Left cardiac atrium (tissue), 4 donors: ENCODE data around the gene UBP1. TPM values are rescaled to one million over a fixed set of nuclear protein-coding genes. Genes with fewer than 3 reads are reported as not detected.
"Not testable (repeated sequence)": the region's sequence is repeated elsewhere in the genome, so short reads cannot be mapped to it uniquely, and the experiment has no call there.

ENCODE experiments used
- ATAC-seq, 2 donors: fragments of 200-7000 bp; cut with Tn5 transposase; one replicate each; pipeline ENCODE4 v1.9.1; 2020; ENCODE audit warnings: mild to moderate bottlenecking in 2 of 2, moderate library complexity in 2 of 2
- DNase-seq: peaks from one replicate; pipeline ENCODE4 v3.0.0-alpha.2; 2020
- intact Hi-C, 2 donors: fragments of 100-400 bp; cut with DNase I; formaldehyde crosslinking; loops; one replicate each; pipeline versions ENCODE4 v1.14.1 to v1.15.1; 2022 to 2023
- total RNA-seq, 2 donors: library from RNA; stranded (reverse); fragmentation: NEBNext Ultra II Directional; extraction: Animal tissue kit (Norgen Biotek cat#: 25700); gene quantifications; one replicate each; pipeline ENCODE4 v1.2.1, GENCODE V29; 2021
- donor health status: DM: no; HTN: yes; CAD: no.
- donor health status: DM: no; HTN: yes; CAD: no; lungs with severe emphysema.
- donor health status: DM: yes; HTN: yes; CAD: no.
- donor health status: Dilated cardiomyopathy.

Gene UBP1
- total RNA-seq, 2 donors from 2014 or later, result 38.7 to 47.6 TPM

DNA sequence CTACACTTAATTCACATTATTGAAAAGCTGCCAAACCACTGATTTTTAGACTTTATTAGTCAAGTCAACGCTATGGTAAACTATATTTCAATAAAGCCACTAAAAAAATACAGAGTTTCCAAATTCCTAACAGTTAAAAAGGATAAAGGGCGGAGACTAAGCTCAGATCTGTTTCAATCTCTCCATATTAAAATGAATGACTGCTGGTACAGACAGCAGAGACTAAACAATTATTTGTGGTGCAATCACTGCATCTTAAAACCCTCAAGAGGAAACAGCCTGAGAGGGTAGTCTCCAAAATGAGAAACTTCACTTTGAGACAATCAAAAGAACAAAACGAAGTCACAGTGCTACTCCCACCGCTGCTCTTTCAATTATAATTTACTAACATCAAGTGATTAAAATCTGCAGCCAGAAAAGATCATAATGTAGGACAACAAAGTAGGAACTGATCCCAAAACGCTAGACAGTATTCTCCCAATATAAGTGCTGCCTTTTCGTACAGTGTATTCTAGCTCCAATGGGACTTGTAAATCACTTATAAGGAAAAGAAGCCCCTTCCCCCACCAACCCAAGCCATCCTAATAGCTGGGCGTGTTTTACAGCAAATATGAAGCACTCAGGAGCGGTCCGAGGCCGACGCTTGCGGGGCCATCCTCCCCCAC is 1.2 kb downstream of the UBP1 start:
- ATAC-seq, result no peak
- DNase-seq, result no peak
- intact Hi-C loops, result no loop called here

DNA sequence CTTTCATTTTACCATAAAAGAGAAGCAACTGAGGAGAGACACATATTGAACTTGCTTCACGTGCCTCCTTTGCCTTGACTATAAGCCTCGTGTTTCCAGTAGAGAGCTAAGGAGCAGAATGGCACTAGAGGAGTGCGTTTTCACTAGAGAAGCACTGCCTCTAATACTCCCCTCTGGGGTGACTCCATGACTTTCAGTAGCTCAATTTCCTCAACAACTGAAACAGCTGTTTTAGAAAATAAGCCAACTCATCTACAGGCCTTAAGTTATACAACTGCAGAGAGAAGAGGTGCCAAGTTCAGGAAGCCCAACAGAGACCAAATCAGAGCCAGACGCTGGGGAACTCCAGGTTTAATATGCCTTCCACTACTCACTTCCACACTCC is 1.9 kb downstream of the UBP1 start:
- intact Hi-C loops, result no loop called here
- DNase-seq (no peak), ATAC-seq (no peak)

DNA sequence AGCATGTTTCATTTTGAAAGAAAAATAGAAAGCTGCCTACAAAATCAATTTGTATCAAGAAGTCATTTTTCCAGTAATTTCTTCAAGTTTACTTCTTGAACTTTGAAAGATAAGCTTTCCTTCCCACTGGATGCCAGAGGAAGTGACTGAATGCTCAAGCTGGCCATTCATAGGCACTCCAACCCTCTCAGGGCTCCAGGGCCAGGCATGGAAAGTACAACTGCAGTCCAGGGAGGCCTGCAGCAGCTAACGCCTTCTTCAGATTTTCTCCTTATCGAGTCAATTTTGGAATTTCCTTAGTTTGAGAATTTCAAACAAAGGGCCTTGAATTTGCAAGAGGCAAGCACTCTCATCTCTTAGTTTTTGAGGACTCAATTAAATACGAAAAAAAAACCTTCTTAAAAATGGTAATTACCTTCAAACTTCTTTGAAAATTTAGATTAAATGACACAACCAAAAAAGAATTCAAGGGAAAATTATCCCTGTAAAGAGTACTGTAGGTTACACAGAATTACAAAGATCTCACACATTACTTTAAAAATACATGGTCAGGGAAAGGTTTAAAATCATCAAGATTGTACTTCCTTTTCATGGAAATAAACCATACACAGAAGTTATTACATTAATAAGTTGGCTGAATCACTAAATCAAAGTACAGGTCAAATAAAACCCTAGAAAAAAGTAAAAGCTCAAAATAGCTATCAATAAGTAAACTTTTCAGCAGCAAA is 2.5 kb downstream of the UBP1 start:
- ATAC-seq (no peak), DNase-seq (peak; percentile 64)
- intact Hi-C loops, result no loop called here

DNA sequence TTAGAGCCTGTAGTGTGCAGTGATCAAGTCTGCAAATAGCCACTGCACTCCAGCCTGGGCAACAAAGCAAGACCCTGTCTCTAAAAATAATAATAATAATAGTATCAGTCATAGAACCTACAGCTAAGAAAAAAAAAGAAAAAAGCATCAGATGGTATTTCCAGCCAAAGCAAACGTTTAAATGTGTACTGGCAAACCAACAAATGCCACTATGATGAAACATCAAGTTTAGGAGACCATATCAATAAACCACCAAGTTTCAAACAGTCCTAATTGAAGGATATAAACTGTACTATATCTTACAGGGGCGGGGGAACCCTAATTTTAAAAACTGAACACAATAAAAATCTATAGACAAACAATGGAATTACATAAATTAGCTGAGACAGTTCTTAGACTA is 6.4 kb downstream of the UBP1 start:
- intact Hi-C loops, result no loop called here
- DNase-seq, result no peak
- no peak for ATAC-seq

DNA sequence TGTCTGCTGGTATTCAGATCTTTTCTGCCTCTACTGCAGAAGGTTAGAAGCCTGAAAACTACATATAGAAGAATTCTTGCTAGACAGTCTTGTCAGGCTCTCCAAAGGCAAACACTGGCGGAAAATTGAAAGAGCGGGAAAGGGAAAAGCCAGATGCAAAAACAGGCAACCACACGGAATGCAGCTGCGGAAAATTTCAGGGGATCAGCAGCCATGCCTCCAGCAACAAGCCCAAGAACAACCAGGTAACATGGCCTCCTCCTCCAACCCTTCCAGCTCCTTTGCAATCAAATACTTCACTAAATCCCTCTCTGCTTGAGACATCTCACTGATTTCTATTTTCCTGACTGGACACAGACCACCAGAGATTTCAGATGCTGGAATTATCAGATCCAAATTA is 9.6 kb downstream of the UBP1 start:
- ATAC-seq, result no peak
- DNase-seq, result no peak
- intact Hi-C loops, result no loop called here

DNA sequence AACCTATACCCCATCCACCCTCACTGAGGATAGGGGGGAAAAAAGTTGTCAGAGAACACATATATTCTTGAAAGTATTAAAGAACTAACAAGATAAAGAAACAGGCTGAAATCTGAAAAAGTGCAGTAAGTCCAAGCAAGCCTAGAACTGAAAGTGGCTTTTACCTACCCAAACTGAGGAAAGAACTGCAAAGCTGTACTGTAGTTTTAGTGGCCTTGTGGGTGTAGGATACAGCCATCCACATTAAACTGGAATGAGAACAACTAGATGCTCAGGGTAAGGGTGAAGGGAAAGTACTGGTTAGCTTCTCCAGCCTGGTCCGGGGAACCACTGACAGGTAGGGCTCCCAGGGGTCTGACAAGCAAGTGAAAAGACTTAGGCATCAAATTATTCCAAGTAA is 10.1 kb downstream of the UBP1 start:
- intact Hi-C loops, result no loop called here
- DNase-seq (no peak), ATAC-seq (no peak)

DNA sequence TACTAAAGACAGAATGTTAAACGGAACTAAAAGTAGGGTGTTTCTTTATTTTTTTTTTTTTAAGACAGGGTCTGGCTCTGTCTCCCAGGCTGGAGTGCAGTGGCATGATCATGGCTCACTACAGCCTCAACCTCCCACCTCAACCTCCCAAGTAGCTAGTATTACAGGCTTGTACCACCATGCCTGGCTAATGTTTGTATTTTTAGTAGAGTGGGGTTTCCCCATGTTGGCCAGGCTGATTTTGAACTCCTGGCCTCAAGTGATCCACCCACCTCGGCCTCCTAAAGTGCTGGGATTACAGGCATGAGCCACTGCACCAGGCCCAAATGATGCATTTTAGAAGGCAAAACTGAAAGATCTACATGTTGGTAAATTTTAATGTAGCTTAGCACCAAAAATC is 10.9 kb downstream of the UBP1 start:
- ATAC-seq, DNase-seq, intact Hi-C loops: not testable (repeated sequence)

DNA sequence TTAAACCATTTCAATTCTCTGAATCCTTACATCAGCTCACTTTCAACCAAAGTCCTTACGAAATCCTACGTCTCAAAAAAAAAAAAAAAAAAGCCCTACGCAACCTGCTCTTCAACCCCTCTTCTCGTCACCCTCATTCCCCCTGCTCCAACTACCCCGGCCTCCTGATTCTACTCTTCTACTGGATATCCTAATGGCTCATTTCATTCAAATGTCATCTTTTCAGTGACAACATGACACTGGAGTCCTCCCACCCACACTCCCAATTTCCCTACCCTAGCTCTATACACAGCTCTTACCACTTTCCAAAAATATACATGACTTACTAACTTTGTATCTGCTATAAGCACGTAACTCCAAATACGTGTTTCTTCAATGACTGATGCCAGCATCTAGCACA is 11.5 kb downstream of the UBP1 start:
- ATAC-seq (no peak), DNase-seq (no peak)
- intact Hi-C loops, result no loop called here

DNA sequence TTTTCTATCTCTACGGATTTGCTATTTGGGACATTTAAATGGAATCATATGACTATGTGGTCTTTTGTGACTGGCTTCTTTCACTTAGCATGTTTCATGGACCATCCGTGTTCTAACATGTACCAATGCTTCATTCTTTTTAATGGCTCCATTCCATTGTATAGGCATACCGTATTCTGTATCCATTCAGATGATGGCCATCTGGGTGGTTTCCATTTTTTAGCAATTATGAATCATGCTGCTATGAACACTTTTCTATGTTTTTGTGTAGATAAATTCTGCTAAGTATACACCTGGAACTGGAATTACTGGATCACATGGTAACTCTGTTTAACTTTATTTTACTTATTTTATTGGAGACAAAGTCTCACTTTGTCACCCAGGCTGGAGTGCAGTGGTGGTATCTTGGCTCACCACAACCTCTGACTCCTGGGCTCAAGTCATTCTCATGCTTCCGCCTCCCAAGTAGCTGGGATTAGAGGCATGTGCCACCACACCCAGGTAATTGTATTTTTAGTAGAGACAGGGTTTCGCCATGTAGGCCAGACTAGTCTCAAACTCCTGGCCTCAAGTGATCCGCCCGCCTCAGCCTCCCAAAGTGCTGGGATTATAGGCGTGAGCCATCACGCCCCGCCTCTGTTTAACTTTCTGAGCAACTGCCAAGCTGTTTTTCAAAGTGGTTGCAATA is 13.4 kb downstream of the UBP1 start:
- DNase-seq (no peak), ATAC-seq (no peak)

DNA sequence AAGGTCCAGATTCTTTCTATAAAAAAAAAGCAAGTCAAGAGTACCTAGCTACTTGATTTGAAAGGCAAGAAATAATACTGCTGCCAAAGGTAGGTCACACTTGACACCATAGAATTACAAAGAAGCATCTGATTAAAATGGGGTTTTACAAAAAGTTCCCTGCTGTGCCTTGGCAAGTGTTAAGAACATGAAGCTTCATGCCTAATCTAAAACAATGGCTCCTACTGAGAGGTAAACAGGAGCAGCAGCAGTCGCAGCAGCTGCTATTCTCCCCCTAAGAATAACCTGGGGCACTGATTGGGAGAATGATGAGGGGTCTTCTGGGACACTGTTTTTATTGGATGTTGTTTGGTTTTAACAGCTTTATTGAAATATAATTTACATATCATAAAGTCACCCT is 14.1 kb downstream of the UBP1 start:
- DNase-seq (no peak), ATAC-seq (no peak)
- intact Hi-C loops, result no loop called here

More for the DNA sequence above, 13.4 kb downstream of the UBP1 start:
- intact Hi-C loops, result no loop called here

DNA sequence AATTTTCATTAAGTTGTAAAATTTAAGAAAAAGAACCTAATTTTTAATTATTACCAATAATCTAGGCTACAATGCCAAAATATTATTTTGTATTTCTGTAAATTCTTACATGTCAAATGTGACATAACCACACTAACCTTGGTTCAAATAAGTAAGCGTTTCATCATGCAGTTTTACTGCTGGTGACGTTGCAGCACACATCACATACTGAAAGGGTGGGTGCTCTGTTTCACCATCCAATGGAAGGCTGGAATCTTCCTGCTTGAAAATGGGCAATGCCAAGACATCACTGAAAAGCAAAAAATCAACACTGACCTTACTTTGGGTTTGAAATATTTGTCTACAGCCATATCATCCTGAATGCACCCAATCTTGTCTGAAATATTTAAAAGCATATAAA is 14.8 kb downstream of the UBP1 start:
- DNase-seq, result no peak
- intact Hi-C loops, result no loop called here
- no peak for ATAC-seq

DNA sequence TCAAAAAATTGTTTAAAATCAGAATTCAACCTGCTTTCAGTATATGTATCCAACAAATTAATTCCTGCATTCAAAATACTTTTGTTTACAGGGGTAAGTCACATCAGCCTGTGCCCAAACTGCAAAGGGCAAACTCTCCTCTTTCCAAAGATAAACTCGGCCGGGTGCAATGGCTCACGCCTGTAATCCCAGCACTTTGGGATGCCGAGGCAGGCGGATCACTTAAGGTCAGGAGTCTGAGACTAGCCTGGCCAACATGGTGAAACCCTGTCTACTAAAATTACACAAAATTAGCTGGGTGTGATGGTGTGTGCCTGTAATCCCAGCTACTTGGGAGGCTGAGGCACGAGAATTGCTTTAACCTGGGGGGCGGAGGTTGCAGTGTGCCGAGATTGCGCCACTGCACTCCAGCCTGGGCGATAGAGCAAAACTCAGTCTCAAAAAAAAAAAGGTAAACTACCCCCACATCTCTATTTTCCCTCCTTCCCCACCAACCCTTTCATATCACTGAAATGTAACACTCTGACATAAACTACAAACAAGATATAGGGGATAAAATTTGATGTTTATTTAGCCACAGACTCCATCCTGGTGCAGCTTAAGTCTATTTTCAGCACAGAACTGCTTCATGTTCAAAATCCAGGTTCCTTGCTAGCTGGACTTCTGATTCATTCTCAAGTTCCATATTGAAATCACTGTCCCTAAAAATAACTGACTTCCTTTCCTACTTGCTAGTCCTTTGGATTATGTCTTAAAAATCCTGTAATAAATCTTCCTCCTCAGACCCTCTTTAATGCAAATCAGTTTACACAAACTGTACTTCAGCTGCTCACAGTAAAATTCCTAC is 15.4 kb downstream of the UBP1 start:
- ATAC-seq, result peak in 1 of 2 donors; percentile 40
- no peak for DNase-seq
- intact Hi-C loops, result no loop called here

DNA sequence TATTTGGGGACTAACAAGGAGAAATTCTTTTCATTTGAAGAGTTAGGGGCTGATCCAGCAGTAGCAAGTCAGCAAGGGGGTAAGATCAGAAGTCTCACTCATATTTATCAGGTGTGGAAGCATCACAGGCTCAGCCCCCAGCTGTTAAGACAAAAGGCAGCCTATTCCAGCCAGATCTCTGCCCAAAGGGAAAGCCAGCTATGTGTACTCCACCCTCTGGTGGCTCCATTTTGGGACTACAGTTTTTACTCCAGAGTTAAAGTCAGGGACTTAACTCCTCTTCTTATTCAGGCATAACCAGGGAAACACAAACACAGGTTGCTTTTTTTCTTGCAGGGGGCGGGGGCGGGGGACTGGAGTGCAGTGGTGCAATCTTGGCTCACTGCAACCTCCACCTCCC is 19.2 kb downstream of the UBP1 start:
- ATAC-seq (no peak), DNase-seq (no peak)
- intact Hi-C loops, result no loop called here

DNA sequence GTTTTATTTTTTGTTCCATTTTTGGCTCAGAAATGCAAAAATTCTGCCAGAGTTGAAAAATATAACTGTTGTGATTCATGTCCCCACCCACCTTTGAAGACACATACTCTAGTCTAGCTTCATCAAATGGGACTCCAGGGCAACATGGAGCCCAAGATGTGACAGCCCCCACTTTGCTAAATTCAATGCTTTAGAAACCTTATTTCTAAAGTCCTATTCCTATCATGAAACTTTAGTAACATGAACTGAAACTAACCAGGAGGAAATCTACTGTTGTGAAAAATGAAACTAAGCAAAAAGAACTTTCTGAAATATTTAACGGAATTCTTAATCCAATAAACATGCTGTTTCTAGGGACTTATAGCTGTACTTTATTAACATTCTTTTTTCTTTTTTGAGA is 20.3 kb downstream of the UBP1 start:
- intact Hi-C loops, result no loop called here
- DNase-seq, result no peak
- no peak for ATAC-seq

DNA sequence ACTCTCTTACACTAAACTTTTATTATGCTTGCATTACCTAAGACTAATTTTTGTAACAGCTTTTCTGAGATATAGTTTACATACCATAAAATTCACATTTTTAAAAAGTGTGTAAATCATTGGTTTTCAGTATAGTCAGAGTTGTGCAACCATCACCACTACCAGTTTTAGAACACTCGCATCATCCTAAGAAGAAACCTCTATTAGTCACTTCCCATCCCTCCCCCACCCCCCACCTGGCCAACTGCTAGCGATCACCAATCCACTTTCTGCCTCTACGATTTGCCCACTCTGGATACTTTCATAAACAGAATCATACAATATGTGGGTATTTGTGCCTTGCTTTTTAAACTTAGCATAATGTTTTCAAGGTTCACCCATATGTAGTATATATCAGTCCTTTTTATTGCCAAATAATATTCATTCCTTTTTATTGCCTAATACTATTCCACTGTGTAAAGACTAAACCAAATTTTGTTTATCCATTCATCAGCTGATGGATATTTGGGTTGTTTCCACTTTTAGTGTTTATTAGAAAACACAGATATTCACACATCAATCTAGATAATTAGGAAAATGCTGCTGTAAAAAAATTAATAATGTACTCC is 23.0 kb downstream of the UBP1 start:
- intact Hi-C loops, result no loop called here
- DNase-seq (no peak), ATAC-seq (no peak)

DNA sequence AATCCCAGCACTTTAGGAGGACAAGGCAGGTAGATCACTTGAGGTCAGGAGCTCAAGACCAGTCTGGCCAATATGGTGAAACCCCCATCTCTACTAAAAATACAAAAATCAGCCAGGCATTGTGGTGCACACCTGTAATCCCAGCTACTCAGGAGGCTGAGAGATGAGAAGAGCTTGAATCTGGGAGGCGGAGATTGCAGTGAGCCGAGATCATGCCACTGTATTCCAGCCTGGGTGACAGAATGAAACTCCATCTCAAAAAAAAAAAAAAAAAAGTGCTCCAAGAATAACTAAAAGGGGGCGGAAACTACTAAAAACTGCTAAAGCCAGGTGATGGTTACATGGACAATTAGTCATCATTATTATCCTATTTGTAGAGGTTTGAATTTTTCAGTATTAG is 29.4 kb downstream of the UBP1 start:
- ATAC-seq, DNase-seq, intact Hi-C loops: not testable (repeated sequence)

DNA sequence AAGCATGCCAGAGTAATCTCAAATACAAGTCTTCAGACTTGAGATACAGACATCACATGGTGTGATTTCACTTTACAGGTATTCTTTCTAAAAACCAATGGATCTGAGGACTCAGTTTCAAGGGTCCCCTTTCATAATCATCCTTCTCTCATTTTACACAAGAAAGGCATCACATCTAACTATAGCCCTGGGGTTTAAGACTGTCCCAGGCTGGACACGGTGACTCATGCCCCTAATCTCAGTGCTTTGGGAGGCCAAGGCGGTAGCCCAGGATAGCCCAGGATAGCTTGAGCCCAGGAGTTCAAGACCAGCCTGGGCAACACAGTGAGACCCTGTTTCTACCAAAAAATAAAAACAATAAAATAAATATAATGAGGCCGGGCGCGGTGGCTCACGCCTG is 36.4 kb downstream of the UBP1 start:
- ATAC-seq (no peak), DNase-seq (no peak)
- intact Hi-C loops, result no loop called here

DNA sequence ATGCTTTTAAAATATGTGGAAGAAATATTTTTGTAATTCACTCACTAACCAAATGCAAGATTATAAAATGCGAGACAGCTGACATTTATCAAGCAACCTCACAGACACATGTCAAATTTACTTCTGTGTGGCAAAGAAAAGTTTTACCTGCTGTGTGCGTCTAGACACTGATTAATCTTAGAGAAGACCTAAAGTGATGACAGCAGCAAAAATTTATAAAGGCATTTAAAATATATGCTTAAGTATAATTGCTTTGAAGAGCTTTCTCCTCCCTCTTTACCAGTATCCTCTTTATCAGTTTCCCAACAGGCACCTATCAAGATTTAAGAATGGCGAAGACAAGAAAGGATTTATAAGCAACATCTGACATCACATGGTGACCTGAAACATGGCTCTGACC is 37.3 kb downstream of the UBP1 start:
- DNase-seq (no peak), ATAC-seq (no peak)

DNA sequence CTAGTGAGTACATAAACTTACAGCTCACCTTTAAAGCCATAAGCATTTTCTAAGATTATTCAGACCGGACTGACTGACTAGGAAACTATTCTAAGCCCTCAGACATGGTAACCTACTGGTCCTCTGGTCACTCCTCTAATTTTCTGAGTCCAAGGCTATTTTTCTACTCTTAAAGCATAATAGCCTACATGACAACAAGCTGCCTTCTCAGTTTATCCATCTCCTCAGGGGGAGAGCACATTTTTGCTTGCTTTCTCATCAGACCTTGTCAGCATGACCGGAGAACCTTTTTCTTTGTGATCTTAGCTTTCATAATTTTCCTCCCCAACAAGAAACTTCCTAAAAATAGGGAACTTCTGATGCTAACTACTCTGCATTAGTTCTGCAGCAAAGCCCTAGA is 38.4 kb downstream of the UBP1 start:
- intact Hi-C loops, result no loop called here
- no peak for DNase-seq
- no peak for ATAC-seq

More for the DNA sequence above, 37.3 kb downstream of the UBP1 start:
- intact Hi-C loops, result no loop called here
